ENCODE results near the gene PCK1.

- TF ChIP-seq POLR2AphosphoS5 (IDR thresholded peaks at IDR 0.05; ENCODE audit: low read depth) (no peak), EZH2 (IDR thresholded peaks at IDR 0.05; ENCODE audit: low read depth, unreplicated experiment) (no peak), EZH2phosphoT487 (IDR thresholded peaks at IDR 0.05; ENCODE audit: unreplicated experiment) (no peak), REST (IDR thresholded peaks at IDR 0.05; ENCODE audit: unreplicated experiment) (no peak), NANOG (IDR thresholded peaks at IDR 0.05; ENCODE audit: borderline replicate concordance) (no peak), CREB1 (CRISPR knock-in tag; IDR thresholded peaks at IDR 0.05; ENCODE audit: low read depth) (no peak)
- TF ChIP-seq, protein P1, sequence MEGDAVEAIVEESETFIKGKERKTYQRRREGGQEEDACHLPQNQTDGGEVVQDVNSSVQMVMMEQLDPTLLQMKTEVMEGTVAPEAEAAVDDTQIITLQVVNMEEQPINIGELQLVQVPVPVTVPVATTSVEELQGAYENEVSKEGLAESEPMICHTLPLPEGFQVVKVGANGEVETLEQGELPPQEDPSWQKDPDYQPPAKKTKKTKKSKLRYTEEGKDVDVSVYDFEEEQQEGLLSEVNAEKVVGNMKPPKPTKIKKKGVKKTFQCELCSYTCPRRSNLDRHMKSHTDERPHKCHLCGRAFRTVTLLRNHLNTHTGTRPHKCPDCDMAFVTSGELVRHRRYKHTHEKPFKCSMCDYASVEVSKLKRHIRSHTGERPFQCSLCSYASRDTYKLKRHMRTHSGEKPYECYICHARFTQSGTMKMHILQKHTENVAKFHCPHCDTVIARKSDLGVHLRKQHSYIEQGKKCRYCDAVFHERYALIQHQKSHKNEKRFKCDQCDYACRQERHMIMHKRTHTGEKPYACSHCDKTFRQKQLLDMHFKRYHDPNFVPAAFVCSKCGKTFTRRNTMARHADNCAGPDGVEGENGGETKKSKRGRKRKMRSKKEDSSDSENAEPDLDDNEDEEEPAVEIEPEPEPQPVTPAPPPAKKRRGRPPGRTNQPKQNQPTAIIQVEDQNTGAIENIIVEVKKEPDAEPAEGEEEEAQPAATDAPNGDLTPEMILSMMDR (conservative IDR thresholded peaks at IDR 0.05; ENCODE audit: low read depth in 2 of 2) = no peak
Measured at GRCh38 chr20:57530327-57530981, 30.5 kb upstream of the PCK1 start.
